NCI-H748 treated with DMSO at 0.1 percent for 48 hours (cell line): ENCODE data around the gene CHRNB2.

ENCODE experiments used
- DNase-seq: peaks from one replicate; lab custom pipeline; 2025; lab: John Stamatoyannopoulos, UW

CHRNB2 gene

GRCh38 chr1:154611150-154611862, 43.7 kb downstream of the CHRNB2 start:
- no peak for DNase-seq

- no peak for DNase-seq
Measured at GRCh38 chr1:154614247-154614646, 46.7 kb downstream of the CHRNB2 start.

- DNase-seq: no peak
Measured at GRCh38 chr1:154614901-154615300, 47.3 kb downstream of the CHRNB2 start.

- no peak for DNase-seq
Measured at GRCh38 chr1:154615411-154615810, 47.8 kb downstream of the CHRNB2 start.

GRCh38 chr1:154616659-154617345, 49.2 kb downstream of the CHRNB2 start:
- no peak for DNase-seq

GRCh38 chr1:154619181-154619948, 51.8 kb downstream of the CHRNB2 start:
- DNase-seq: no peak

GRCh38 chr1:154620751-154621150, 53.2 kb downstream of the CHRNB2 start:
- DNase-seq: no peak

GRCh38 chr1:154621875-154622274, 54.3 kb downstream of the CHRNB2 start:
- DNase-seq: no peak

- DNase-seq: no peak
Measured at GRCh38 chr1:154622503-154623039, 55.0 kb downstream of the CHRNB2 start.

GRCh38 chr1:154623358-154623757, 55.8 kb downstream of the CHRNB2 start:
- DNase-seq: no peak

- DNase-seq: no peak
Measured at GRCh38 chr1:154624746-154625643, 57.4 kb downstream of the CHRNB2 start.

GRCh38 chr1:154626456-154627256, 59.1 kb downstream of the CHRNB2 start:
- DNase-seq: no peak

- DNase-seq: peak; percentile 81
Measured at GRCh38 chr1:154627257-154628120, 59.9 kb downstream of the CHRNB2 start.

- DNase-seq: no peak
Measured at GRCh38 chr1:154628121-154628405, 60.5 kb downstream of the CHRNB2 start.

GRCh38 chr1:154629061-154629674, 61.6 kb downstream of the CHRNB2 start:
- DNase-seq: no peak
